Thyroid gland (tissue), 4 donors: ENCODE results near the gene FXR2. TPM values are rescaled to one million over a fixed set of nuclear protein-coding genes. Genes with fewer than 3 reads are reported as not detected.

Experiments used
- DNase-seq, 2 donors: peaks; one replicate each; pipeline ENCODE4 v3.0.0-alpha.2; 2019
- H3K27ac ChIP-seq, 3 donors: fragments of 200-600 bp; sonication (generic); 1 replicate in 2 of 3; 2 replicates in 1 of 3; pipeline ENCODE4 v1.5.1; 2016 to 2019; ENCODE audit warnings: mild to moderate bottlenecking in 1 of 3, moderate library complexity in 1 of 3
- H3K27me3 ChIP-seq: fragments of 200-600 bp; sonication (generic); one replicate; pipeline ENCODE4 v1.5.1; 2019
- H3K36me3 ChIP-seq, 2 donors: fragments of 200-600 bp; sonication (generic); one replicate each; pipeline ENCODE4 v1.5.1; 2016 to 2019
- H3K4me1 ChIP-seq, 2 donors: fragments of 200-600 bp; sonication (generic); one replicate each; pipeline ENCODE4 v1.5.1; 2017 to 2019
- H3K4me3 ChIP-seq, 3 donors: fragments of 200-600 bp; sonication (generic); replicated peaks in 1 of 3; 1 replicate in 2 of 3; 2 replicates in 1 of 3; pipeline ENCODE4 v1.5.1; 2016; ENCODE audit warnings: mild to moderate bottlenecking in 1 of 3
- H3K9me3 ChIP-seq: fragments of 200-600 bp; sonication (generic); one replicate; pipeline ENCODE4 v1.5.1; 2017
- CTCF ChIP-seq, 6 experiments: fragments of 200-600 bp in 3 of 6; fragments of 450-650 bp in 3 of 6; sonication (generic) in 3 of 6; IDR thresholded peaks; one replicate each; pipeline ENCODE4 v1.5.1; 2016 to 2019; ENCODE audit warnings: antibody characterized with exemption in 6 of 6, mild to moderate bottlenecking in 2 of 6, inconsistent platforms in 1 of 6, moderate library complexity in 1 of 6
- POLR2A ChIP-seq, 2 donors: fragments of 450-650 bp; IDR thresholded peaks; one replicate each; pipeline ENCODE4 v1.6.1; 2017; ENCODE audit warnings: antibody characterized with exemption in 2 of 2, mild to moderate bottlenecking in 2 of 2, moderate library complexity in 1 of 2
- WGBS, 2 donors: methylation state at CpG; one replicate each; pipeline ENCODE4 v1.1.5; 2017; 5-methylcytosine and 5-hydroxymethylcytosine counted together
- intact Hi-C: fragments of 100-400 bp; cut with DNase I; formaldehyde crosslinking; loops from one replicate; pipeline ENCODE4 v1.15.1; 2023
- total RNA-seq, 4 donors: library from RNA; depleted of rRNA; stranded (reverse); fragments of >200 nt; gene quantifications; one replicate each; pipeline ENCODE4 v1.2.3, GENCODE V29; 2016

FXR2 gene
- total RNA-seq, 4 donors from 2014 or later, result 27.6 to 37.5 (median 28.6) TPM

DNA sequence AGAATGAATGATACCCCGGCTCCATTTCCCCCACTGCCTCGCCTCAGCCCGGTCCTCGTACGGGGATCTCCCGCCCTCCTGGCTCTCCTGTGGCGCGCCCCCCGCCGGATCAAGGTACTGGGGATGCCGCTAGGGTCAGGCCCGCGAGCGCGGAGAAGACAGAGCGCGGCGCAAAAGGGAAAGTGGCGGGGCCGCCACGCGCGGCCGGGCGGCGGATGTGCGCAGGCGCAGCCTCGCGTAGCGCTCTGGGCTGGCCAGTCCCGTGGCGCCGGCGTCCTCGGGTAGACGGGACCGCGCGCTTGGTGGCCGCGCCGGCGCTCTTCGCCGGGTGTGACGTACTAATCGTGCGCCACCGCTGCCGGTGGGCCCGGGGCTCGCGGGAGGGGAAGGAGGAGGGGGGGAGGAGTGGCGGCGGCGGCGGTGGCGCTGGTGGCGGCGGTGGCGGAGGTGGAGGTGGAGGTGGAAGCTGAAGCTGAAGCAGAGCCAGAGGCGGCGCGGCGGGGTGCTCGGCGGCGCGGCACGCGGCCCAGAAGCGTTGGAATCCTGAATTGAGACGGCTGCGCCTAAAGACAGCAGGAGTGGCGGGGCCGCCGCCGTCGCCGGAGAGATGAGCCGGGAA, 53.0 kb downstream of the FXR2 start, which contains the start of gene SENP3:
Gene SENP3 (plus strand): TSS at position 331 of the 619 bp plus-strand sequence. CDS start 1,158 bp downstream, outside the sequence.
- 0% methylated on average over 27 of the region's 82 CpGs; no CpG with 5 or more reads in 1 of the 2 donors for WGBS, 2 donors
- H3K36me3 ChIP-seq, result peaks cover 18 to 31% of the 10 kb centered on the region in 2 donors
- peak within 1 kb of the TSS; percentile 79 to 91 (median 90) for H3K4me3 ChIP-seq
- TF ChIP-seq CTCF (IDR thresholded peaks at IDR 0.05) (peak in 1 of 6 experiments; percentile 18), POLR2A (IDR thresholded peaks at IDR 0.05) (peak in 1 of 2 donors; percentile 68)
- no peaks in the 10 kb centered on the region for H3K27me3 ChIP-seq
- peak; percentile 90 for DNase-seq
- H3K9me3 ChIP-seq, result no peaks in the 10 kb centered on the region
- H3K27ac ChIP-seq, result peak within 1 kb of the TSS; percentile 74 to 98 (median 79)
- intact Hi-C loops, result loop anchor here (2.0 to 5.0 kb wide), 3 partner anchors 47 to 204 kb away; partner anchors contain the start of genes FGF11, TMEM102 and TMEM95
- H3K4me1 ChIP-seq, result peaks cover 40 to 59% of the 10 kb centered on the region in 2 donors

DNA sequence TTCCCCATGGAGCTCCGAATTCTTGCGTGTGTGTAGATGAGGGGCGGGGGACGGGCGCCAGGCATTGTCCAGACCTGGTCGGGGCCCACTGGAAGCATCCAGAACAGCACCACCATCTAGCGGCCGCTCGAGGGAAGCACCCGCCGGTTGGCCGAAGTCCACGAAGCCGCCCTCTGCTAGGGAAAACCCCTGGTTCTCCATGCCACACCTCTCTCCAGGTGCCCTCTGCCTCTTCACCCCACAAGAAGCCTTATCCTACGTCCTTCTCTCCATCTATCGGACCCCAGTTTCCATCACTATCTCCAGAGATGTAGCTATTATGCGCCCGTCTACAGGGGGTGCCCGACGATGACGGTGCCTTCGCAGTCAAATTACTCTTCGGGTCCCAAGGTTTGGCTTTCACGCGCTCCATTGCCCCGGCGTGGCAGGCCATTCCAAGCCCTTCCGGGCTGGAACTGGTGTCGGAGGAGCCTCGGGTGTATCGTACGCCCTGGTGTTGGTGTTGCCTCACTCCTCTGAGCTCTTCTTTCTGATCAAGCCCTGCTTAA, 53.6 kb downstream of the FXR2 start:
- Histone ChIP-seq H3K36me3 (peaks cover 12 to 28% of the 10 kb centered on the region in 2 donors), H3K9me3 (no peaks in the 10 kb centered on the region), H3K27ac (peak overlapping the region; percentile 74 to 98 (median 79)), H3K4me1 (peaks cover 40 to 59% of the 10 kb centered on the region in 2 donors), H3K4me3 (peak overlapping the region; percentile 71 to 91 (median 90)), H3K27me3 (no peaks in the 10 kb centered on the region)
- 0 to 1% methylated on average over 30 to 32 of the region's 32 CpGs for WGBS, 2 donors
- peak; percentile 96 for DNase-seq
- intact Hi-C loops, result loop anchor here (2.0 to 5.0 kb wide), 3 partner anchors 46 to 204 kb away; partner anchors contain the start of genes FGF11, TMEM102 and TMEM95
- TF ChIP-seq POLR2A (IDR thresholded peaks at IDR 0.05), result no peak
- peak; percentile 72 to 95 (median 83) for TF ChIP-seq CTCF (IDR thresholded peaks at IDR 0.05)

- H3K9me3 ChIP-seq, result no peaks in the 10 kb centered on the region
- peak overlapping the region; percentile 31 to 98 (median 74) for H3K27ac ChIP-seq
- peaks cover 7 to 21% of the 10 kb centered on the region in 2 donors for H3K36me3 ChIP-seq
- intact Hi-C loops, result loop anchor here (2.0 to 5.0 kb wide), 3 partner anchors 46 to 203 kb away; partner anchors contain the start of genes FGF11, TMEM102 and TMEM95
- peak; percentile 66 to 67 for DNase-seq
- TF ChIP-seq POLR2A (IDR thresholded peaks at IDR 0.05) (no peak), CTCF (IDR thresholded peaks at IDR 0.05) (peak in 5 of 6 experiments; percentile 37 to 51 (median 48))
- WGBS, 2 donors, result 35 to 36% methylated on average over 20 to 22 of the region's 22 CpGs
- H3K4me3 ChIP-seq, result peak overlapping the region in 1 of 3 donors; percentile 1
- peaks cover 40 to 59% of the 10 kb centered on the region in 2 donors for H3K4me1 ChIP-seq
- no peaks in the 10 kb centered on the region for H3K27me3 ChIP-seq
Measured at GRCh38 chr17:7560172-7561027, 54.3 kb downstream of the FXR2 start.

DNA sequence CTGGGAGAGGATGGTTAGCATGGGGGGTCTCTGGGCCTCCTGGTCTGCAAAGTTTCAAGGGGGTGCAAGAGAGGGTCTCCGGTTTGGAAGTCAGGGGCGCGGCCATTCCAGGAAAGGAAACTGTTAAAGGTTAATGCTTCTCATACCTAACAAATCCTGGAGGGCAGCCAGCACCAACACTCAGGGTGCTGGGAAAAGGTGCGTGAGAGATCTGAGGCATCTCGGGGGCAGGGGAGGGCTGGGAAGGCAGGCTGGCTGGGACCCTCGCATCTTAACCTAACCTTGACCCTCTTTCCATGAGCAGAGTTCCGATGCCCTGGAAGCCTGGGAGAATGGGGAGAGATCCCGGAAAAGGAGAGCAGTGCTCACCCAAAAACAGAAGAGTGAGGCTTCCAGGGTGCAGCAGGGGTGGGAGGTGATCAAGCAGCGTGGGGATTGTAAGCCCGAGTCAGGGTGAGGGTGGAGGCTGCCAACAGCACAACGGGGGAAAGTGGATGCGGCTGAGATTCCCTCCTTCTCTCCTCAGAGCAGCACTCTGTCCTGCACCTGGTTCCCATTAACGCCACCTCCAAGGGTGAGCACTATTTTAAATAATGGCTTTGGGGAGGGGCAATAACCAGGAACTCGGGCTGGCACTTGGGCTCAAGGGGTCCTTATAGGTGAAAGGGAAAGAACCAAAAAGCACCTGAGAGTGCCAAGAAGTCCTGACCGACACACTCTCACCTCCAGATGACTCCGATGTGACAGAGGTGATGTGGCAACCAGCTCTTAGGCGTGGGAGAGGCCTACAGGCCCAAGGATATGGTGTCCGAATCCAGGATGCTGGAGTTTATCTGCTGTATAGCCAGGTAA, 55.2 kb downstream of the FXR2 start:
- TF ChIP-seq CTCF (IDR thresholded peaks at IDR 0.05) (no peak), POLR2A (IDR thresholded peaks at IDR 0.05) (no peak)
- 67 to 71% methylated on average over 18 of the region's 18 CpGs for WGBS, 2 donors
- H3K9me3 ChIP-seq, result no peaks in the 10 kb centered on the region
- peaks cover 3 to 13% of the 10 kb centered on the region in 2 donors for H3K36me3 ChIP-seq
- peaks cover 40 to 59% of the 10 kb centered on the region in 2 donors for H3K4me1 ChIP-seq
- peak overlapping the region; percentile 94 to 98 (median 95) for H3K27ac ChIP-seq
- no peaks in the 10 kb centered on the region for H3K27me3 ChIP-seq
- intact Hi-C loops, result loop anchor here (2.0 to 5.0 kb wide), 3 partner anchors 45 to 202 kb away; partner anchors contain the start of genes FGF11, TMEM102 and TMEM95
- peak; percentile 59 to 63 for DNase-seq
- H3K4me3 ChIP-seq, result peak overlapping the region in 1 of 3 donors; percentile 28
